ENCODE measurements around the gene EPHB1. TPM values are rescaled to one million over a fixed set of nuclear protein-coding genes. Genes with fewer than 3 reads are reported as not detected.

Gene EPHB1
- total RNA-seq, 1 experiment from 2014 or later: 7.0 TPM

- POLR2A ChIA-PET: interaction anchor here (0.6 kb wide), 1 partner anchor 384 kb away, joined by 3 read pairs; no protein-coding TSS in a partner anchor
- CTCF ChIA-PET: no interaction called here
- peaks cover 4% of the 10 kb centered on the region; the same call in 1 of the 2 replicates for H3K9me3 Mint-ChIP-seq
- ATAC-seq (no peak), DNase-seq (ENCODE audit: low spot score) (no peak)
- peaks cover 30% of the 10 kb centered on the region for H3K4me1 Mint-ChIP-seq
- no peak overlapping the region for H3K27ac Mint-ChIP-seq
- no peaks in the 10 kb centered on the region for H3K36me3 Mint-ChIP-seq
- H3K4me3 Mint-ChIP-seq: no peak overlapping the region
- no peaks in the 10 kb centered on the region; the same call in 1 of the 2 replicates for H3K27me3 Mint-ChIP-seq (ENCODE audit: low read depth)
- TF ChIP-seq GRHL2 (CRISPR knock-in tag; IDR thresholded peaks at IDR 0.05; ENCODE audit: insufficient replicate concordance, severe bottlenecking) (no peak), ZNF671 (CRISPR knock-in tag; IDR thresholded peaks at IDR 0.05) (no peak), MAX (CRISPR knock-in tag; IDR thresholded peaks at IDR 0.05) (no peak), IRF1 (CRISPR knock-in tag; IDR thresholded peaks at IDR 0.05) (no peak), NFATC4 (CRISPR knock-in tag; IDR thresholded peaks at IDR 0.05) (no peak), ATF6 (CRISPR knock-in tag; IDR thresholded peaks at IDR 0.05) (no peak), NR1H2 (CRISPR knock-in tag; IDR thresholded peaks at IDR 0.05) (no peak), CREM (CRISPR knock-in tag; IDR thresholded peaks at IDR 0.05) (no peak), ZNF416 (CRISPR knock-in tag; IDR thresholded peaks at IDR 0.05) (no peak), KAT7 (CRISPR knock-in tag; IDR thresholded peaks at IDR 0.05; ENCODE audit: borderline replicate concordance) (no peak), E2F4 (CRISPR knock-in tag; IDR thresholded peaks at IDR 0.05; ENCODE audit: borderline replicate concordance, low read depth) (no peak), ZNF317 (CRISPR knock-in tag; IDR thresholded peaks at IDR 0.05; ENCODE audit: borderline replicate concordance, low read depth) (no peak), ZBTB21 (CRISPR knock-in tag; IDR thresholded peaks at IDR 0.05; ENCODE audit: borderline replicate concordance) (no peak), JAZF1 (CRISPR knock-in tag; IDR thresholded peaks at IDR 0.05) (no peak), ZBTB43 (CRISPR knock-in tag; IDR thresholded peaks at IDR 0.05) (no peak), CREB1 (CRISPR knock-in tag; IDR thresholded peaks at IDR 0.05) (no peak)
These were observed 474.0 kb downstream of the EPHB1 start for GRCh38 chr3:135268941-135269532.

- ATAC-seq (peak; percentile 36), DNase-seq (ENCODE audit: low spot score) (no peak)
- no peak overlapping the region for H3K4me3 Mint-ChIP-seq
- H3K36me3 Mint-ChIP-seq: no peaks in the 10 kb centered on the region
- ChIA-PET CTCF (interaction anchor here (1.5 to 1.8 kb wide), 2 partner anchors 185 to 476 kb away, joined by 3 to 4 read pairs; partner anchors contain the start of gene EPHB1), POLR2A (no interaction called here)
- no peaks in the 10 kb centered on the region for H3K9me3 Mint-ChIP-seq
- no peaks in the 10 kb centered on the region; the same call in 1 of the 2 replicates for H3K27me3 Mint-ChIP-seq (ENCODE audit: low read depth)
- H3K4me1 Mint-ChIP-seq: peaks cover 15% of the 10 kb centered on the region
- no peak overlapping the region for H3K27ac Mint-ChIP-seq
- TF ChIP-seq NFATC4 (CRISPR knock-in tag; IDR thresholded peaks at IDR 0.05) (no peak), CREB1 (CRISPR knock-in tag; IDR thresholded peaks at IDR 0.05) (no peak), NR2C2 (CRISPR knock-in tag; IDR thresholded peaks at IDR 0.05) (no peak), ZNF232 (CRISPR knock-in tag; IDR thresholded peaks at IDR 0.05) (no peak), ESRRA (CRISPR knock-in tag; IDR thresholded peaks at IDR 0.05; ENCODE audit: borderline replicate concordance) (no peak), AR (CRISPR knock-in tag; IDR thresholded peaks at IDR 0.05) (no peak), OVOL2 (CRISPR knock-in tag; IDR thresholded peaks at IDR 0.05; ENCODE audit: borderline replicate concordance) (no peak), HMGA2 (CRISPR knock-in tag; IDR thresholded peaks at IDR 0.05) (no peak), ATF1 (CRISPR knock-in tag; IDR thresholded peaks at IDR 0.05) (no peak)
These were observed 476.3 kb downstream of the EPHB1 start for GRCh38 chr3:135271177-135272025.
